Measurements from ENCODE around the gene GSTM3.
"Not testable (repeated sequence)": the region's sequence is repeated elsewhere in the genome, so short reads cannot be mapped to it uniquely, and the experiment has no call there.

Gene GSTM3

DNA sequence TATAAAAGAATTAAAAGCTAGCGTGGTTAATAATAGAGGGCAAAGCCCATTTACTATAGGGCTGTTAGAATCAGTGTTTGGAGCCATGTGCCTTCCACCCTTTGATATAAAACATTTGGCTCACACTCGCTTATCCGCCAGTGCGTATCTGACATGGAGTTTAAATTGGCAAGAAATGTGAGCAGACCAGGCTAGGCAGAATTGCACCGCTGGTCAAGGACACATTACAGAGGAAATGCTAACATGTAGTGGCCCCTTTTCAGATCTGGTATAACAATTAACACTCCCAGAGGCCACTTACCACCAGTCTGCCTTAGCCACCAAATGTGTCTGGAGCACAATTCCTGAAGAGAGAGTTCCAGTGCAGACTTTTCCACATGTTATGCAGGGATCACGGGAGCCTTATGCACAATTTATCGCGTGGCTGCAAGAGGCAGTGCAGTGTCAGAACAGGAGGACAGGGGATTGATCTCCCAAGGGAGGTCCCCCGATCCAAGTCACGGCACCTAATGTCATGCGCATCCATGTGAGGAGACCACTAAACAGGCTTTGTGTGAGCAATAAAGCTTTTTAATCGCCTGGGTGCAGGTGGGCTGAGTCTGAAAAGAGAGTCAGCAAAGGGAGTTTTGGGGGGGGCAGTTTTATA lies 14.0 kb downstream of the GSTM3 start:
- no peak for DNase-seq (ENCODE audit: low spot score)

DNA sequence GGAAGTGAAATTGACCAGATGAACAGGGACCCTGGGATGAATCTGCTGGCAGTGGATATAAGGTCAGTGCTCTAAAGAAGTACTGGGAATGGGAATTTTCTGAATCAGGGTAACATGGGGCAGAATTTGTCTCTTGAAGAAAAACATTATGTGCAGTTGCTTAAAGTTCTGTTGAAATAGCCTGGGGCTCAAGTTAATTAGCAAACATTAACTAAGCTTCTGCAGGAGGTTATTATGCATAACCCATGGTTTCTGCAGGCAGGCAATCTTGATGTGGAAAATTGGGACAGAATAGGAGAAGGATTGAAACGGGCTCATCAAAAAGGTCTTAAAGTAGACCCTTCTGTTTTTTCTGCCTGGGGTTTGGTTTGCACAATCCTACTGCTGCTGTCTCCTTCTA lies 14.8 kb downstream of the GSTM3 start:
- no peak for DNase-seq (ENCODE audit: low spot score)

DNA sequence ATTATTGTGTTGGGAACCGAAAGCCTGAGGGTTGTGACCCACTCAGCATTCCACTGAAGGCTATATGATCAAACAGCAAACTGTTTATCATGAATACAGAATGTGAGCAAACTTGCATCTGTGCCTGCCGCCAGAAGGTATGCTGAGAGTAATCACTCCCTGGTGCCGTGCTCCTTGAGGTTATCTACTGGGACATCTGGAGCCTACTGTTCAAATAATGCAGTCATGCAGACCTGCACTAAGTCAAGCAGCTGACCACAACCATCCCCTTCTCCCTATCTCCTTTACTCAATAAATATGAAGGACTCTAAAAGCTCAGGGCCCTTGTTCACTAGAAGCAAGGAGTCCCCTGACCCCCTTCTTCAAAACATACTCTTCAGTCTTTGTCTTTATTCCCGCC lies 15.3 kb downstream of the GSTM3 start:
- DNase-seq (ENCODE audit: low spot score) = no peak

DNA sequence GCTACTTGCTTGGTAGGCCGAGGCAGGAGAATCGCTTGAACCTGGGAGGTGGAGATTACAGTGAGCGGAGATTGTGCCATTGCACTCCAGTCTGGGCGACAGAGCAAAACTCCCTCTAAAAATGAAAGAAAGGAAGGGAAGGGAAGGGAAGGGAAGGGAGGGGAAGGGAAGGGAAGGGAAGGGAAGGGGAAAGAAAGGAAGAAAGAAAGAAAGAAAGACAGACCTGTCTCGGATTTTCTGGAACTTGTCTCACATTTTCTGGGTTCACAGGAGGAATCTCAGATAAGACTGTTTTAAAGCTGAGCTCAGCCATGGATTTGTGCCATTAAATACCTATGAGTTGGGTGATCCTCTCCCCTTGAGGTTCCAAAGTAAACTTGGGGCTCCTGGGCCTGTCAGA lies 15.9 kb downstream of the GSTM3 start:
- no peak for DNase-seq (ENCODE audit: low spot score)

DNA sequence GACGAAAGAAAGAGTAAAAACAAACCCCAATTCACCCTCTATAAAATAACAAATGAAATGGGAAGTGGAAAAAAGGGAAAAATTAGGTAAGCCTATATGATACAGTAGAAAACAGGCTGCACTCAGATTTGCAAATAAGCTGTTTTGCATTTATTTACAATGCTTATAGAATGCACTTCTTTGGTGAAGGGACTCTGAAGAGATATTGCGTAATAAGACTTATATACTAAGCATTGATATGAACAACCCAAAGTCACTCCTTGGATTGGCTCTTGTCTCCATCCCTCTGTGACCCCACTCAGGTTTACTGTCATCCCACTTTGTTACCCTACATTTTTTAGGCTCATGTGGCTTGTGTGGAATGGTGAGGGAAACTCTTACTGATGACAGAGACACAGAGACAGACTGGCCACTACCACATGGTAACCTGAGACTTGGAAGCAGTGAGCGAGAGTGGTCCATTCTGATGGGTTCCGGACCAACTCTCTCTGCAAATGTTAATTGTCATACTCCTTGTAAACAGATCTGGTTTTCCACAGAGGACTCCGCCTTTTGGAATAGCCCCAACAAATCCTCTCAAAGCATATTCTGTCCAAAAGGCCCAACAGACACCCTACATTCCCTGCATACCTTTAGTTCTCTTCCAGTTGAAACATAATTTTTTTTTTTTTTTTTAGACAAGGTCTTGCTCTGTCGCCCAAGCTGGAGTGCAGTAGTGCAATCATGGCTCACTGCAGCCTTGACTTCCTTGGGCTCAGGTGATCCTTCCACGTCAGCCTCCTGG lies 17.7 kb downstream of the GSTM3 start:
- DNase-seq (ENCODE audit: low spot score) = peak; percentile 58

DNA sequence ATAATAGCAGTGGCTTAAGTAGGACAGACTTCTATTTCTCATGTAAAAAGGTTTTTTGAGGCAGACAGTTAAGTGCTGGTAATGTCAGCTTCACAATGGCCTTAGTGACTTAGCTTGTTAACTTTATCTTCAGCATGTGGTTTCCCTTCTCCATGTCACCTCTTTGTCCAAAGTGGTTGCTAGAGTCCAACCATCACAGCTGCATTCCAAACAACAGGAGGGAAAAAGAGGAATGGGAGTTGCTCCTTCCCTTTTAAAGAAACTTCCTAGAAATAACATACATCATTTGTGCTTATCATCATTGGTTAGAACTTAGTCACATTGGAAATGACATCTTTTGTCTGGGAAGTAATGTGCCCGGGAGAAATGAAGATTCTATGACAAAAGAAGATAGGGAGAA lies 18.9 kb downstream of the GSTM3 start:
- no peak for DNase-seq (ENCODE audit: low spot score)

DNA sequence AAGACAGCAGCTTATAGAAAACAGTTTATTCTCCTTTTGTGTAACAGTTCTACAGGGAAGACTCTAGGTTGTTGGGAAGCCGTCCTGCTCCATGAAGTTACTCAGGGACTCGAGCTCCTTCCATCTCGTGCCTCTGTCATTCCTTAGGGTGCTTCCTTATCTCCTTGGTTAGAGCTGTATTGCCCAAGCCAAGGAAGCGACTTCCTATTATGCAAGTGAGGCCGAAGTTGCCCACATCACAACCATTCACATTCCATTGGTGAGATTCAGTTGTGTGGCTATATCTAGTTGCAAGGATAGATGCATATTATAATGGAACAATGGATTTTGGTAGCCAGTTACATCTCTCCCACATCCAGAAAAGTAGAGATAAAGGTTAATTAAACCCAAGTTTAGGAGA lies 19.8 kb downstream of the GSTM3 start:
- peak; percentile 51 for DNase-seq (ENCODE audit: low spot score)

DNA sequence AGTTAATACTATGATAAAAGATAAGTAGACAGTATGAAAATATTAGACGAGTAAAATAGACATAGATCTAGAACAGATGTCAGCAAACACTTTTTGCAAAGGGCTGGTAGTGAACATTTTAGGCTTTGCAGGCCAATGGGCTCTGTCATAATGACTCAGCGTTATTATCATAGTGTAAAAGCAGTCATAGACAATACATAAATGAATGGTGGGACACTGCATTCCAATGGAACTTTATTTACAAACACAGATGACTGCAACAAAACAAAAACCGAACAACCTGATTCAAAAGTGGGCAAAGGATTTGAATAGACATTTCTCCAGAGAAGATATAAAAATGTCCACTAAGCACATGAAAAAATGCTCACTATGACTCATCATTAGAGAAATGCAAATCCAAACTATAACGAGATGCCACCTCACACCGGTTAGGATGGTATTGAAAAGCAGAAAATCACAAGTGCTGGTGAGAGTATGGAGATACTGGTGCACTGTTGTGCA lies 21.5 kb downstream of the GSTM3 start:
- peak; percentile 49 for DNase-seq (ENCODE audit: low spot score)

DNA sequence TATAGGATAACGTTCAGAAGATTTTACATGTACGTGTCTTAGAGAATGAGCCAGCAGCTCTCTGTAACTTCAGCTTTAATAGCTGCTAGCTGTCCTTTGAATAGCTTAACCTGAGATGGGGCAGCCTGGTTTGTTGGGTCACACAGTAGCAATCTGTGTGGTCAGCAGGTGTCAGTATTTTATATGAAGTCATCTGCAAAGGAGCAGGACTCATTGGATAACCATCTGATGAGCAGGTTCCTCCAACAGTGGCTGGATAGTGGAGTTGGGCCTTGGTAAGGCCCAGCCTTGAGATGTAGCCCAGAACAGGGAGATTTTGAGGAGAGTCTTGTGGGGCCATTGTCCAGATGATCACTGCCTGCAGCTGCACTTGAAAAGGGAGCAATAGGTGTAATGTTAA lies 22.3 kb downstream of the GSTM3 start:
- no peak for DNase-seq (ENCODE audit: low spot score)

DNA sequence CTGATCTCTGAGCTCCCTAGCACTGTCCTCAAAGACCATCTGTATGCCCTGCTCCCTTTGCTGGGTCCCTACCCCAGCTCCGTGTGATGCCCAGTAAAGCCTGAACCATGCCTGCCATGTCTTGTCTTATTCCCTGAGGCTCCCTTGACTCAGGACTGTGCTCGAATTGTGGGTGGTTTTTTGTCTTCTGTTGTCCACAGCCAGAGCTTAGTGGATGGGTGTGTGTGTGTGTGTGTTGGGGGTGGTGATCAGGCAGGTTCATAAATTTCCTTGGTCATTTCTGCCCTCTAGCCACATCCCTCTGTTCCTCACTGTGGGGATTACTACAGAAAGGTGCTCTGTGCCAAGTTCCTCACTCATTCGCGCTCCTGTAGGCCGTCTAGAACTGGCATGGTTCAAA lies 23.1 kb downstream of the GSTM3 start:
- no peak for DNase-seq (ENCODE audit: low spot score)

DNA sequence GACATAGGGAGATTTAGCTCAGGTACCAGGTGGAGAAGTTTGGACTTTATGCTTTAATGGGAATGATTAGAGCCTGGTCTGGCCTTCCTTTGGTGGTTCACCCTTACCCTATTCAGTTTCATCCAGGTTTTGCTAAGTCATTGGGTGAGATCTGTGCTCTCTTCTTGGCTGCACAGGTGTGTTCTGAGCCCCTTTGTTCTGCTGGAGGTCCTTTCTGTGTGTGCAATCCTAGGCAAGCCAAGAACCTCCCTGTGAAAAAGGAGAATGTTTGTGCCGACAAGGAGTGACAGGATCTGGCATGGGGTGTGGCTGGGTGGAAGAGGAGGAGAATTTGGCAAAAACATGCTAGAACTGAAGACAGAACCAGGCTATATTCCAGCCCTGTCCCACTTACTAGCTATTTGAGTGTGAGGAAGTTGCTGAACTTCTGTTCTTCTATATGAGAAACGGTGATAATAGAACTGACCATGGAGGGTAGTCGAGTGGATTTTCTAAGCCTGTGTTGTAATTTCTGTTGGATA lies 24.2 kb downstream of the GSTM3 start:
- peak; percentile 33 for DNase-seq (ENCODE audit: low spot score)

DNA sequence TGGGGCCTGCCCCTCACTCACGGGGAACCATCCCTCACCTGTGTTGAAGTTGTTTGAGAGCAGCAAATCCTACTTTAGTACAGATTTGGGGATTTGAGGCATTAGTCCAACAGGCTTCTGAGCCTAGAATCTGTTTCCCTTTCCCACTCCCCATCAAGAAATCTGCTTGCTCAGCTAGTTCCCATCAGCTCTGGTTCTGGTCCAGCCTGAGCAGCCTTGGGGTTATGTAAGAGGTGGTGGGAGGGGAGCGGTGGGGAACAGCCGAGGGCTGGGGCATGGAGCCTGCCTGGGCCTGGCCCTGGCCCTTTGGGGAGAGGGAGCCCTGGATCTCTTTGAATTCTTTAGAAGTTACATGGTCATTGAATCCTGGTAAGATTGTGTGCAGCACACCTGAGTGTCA lies 24.7 kb downstream of the GSTM3 start:
- DNase-seq (ENCODE audit: low spot score) = no peak

DNA sequence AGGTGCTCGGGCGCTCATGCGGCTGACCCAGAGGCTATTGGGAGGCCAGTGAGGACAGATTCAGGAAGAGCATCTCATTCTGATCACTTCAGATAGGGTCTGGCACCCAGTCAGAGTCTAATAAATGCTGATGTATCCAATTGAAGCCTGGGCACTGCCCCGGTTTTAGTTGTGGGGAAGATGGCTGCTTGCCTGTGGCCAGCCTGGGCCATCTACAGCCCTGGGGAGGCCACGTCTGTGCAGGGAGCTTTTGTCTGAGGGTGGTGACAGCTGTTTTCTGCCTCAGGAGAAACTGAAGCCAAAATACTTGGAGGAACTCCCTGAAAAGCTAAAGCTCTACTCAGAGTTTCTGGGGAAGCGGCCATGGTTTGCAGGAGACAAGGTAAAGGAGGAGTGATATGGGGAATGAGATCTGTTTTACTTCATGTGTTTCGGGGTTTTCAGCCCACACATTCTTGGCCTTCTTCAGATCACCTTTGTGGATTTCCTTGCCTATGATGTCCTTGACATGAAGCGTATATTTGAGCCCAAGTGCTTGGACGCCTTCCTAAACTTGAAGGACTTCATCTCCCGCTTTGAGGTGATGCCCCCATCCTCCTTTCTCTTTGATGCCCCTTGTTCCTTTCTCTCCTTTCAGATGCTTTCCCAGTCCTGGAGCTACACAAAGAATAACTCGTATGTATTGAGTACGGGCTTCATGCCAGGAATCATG lies 26.0 kb downstream of the GSTM3 start:
- no peak for DNase-seq (ENCODE audit: low spot score)

DNA sequence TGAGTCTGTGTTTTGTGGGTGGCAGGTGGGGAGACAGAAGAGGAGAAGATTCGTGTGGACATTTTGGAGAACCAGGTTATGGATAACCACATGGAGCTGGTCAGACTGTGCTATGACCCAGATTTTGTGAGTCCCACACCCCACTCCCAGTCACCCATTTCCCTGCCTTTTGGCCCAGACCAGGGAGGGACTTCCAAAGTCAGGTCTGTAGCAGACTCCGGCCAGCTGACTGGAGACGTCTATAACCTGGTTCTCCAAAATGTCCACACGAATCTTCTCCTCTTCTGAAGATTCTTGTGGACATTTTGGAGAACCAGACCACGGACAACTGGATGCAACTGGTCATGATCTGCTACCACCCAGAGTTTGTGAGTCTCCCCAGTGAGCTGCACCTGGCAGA lies 27.2 kb downstream of the GSTM3 start:
- DNase-seq (ENCODE audit: low spot score) = no peak

DNA sequence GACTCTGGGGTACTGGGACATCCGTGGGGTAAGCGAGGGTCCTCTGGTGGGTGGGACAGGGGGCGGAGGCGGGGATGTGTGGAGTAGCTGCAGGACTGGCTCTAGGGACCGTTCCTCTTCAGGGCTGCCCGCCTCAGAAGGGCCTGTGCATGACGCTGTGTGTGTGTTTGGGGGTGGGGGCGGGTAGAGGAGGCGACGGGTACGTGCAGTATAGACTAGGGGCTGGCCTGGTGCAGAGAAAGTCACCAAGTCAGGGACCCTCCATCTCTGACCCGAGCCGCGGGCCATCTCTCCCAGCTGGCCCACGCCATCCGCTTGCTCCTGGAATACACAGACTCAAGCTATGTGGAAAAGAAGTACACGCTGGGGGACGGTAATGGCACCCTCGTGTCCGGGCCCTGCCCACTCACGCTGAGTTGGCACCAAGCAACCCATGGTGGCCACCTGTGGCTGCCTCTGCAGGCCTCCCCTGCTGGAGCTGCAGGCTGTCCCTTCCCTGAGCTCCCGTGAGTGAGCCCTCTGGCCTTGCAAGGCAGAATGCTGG lies 28.4 kb downstream of the GSTM3 start:
- DNase-seq (ENCODE audit: low spot score) = no peak

DNA sequence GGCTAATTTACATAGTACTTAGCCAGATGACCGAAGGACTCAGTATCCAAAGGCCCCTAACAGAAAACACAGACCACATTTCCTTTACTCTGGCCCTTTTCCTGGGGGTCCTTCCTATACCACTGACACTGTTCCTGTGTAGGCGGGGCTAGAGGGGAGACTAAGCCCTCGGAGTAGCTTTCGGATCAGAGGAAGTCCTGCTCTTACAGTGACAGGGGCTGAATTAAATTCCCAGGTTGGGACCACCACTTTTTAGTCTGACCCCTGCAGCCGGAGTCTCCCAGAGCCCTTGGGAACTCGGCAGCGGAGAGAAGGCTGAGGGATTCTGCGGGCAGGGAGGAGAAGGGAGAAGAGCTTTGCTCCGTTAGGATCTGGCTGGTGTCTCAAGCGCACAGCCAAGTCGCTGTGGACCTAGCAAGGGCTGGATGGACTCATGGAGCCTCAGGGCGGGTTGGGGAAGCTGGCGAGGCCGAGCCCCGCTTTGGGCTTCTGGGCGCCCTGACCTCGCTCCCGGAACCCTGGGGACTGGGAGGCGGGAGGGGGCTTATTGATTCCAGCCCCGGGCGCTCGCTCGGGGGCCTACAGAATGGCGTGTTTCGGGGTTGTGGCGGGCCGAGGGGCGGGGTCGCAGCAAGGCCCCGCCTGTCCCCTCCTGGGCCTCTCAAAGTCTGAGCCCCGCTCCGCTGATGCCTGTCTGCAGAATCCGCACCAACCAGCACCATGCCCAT lies 29.1 kb downstream of the GSTM3 start, which contains the start of gene GSTM5:
Gene GSTM5 (plus strand): TSS at position 659 of the 728 bp plus-strand sequence. CDS start 62 bp downstream, at position 721.
- DNase-seq (ENCODE audit: low spot score) = not testable (repeated sequence)

DNA sequence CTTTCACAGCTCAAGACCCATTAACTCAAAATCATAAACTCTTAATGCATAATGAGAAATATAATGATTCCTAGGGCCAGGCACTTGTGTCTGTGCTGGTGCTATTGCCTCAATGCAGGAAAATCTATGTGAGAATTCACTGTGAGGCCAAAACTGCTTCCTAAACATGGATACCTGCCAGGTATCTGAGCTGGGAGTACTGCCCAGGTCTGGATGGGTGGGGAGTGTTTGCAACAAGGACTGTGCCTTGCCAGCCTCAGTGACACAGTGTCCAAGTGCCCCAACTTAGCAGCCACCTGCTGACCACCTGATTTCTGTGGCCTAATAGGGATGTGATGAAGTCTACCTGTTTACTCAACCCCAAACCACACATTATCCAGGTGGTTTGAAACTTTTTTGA lies 31.0 kb downstream of the GSTM3 start:
- DNase-seq (ENCODE audit: low spot score) = not testable (repeated sequence)

DNA sequence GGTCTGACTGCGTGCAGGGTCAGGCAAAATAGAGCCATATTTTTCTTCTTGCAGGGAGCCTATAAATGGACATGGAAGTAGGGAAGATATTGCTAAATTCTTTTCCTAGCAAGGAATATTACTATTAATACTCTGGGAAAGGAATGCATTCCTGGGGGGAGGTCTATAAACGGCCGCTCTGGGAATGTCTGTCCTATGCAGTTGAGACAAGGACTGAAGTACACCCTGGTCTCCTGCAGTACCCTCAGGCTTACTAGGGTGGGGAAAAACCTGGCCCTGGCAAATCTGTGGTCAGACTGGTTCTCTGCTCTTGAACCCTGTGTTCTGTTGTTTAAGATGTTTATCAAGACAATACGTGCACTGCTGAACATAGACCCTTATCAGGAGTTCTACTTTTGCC lies 31.9 kb downstream of the GSTM3 start:
- not testable (repeated sequence) for DNase-seq (ENCODE audit: low spot score)

DNA sequence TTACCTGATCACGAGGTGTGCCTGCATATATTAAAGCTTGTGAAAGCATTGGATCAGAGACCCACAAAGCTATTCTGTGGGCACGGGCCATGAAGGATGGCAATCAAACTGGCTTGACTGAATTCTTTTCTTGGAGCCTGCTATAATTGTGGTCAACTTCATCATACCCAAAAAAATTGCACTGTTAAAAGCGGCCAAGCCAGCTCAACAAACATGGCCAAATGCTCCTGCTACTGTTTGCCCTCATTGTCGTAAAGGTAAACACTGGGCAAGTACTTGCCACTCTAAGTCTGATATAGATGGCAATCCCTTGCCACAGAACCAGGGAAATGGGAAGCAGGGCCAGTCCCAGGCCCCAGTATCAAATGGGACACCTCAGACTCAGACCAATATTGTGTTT lies 35.4 kb downstream of the GSTM3 start:
- DNase-seq (ENCODE audit: low spot score) = no peak

DNA sequence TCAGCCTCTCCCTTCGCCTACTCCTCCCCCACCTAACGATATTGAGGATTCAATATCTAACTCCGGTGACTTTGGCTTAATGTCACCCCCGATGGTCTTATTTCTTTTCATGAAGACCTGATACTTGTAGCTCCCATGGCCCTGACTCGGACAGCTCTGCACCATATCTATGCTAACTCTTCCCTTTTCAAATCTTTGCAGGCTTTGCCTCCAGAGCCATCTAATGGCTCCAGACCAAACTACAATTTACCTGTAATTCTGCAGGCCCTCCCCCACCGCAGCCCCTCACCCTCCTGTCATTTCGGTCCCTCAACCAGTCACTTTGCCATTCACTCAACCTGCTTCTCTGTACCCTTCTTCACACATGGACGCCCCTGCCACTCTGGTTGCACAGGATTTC lies 36.7 kb downstream of the GSTM3 start:
- no peak for DNase-seq (ENCODE audit: low spot score)

DNA sequence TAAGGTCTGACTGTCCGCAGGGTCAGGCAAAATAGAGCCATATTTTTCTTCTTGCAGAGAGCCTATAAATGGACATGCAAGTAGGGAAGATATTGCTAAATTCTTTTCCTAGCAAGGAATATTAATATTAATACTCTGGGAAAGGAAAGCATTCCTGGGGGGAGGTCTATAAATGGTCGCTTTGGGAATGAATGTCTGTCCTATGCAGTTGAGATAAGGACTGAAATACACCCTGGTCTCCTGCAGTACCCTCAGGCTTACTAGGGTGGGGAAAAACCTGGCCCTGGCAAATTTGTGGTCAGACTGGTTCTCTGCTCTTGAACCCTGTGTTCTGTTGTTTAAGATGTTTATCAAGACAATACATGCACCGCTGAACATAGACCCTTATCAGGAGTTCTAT lies 37.9 kb downstream of the GSTM3 start:
- DNase-seq (ENCODE audit: low spot score) = not testable (repeated sequence)

DNA sequence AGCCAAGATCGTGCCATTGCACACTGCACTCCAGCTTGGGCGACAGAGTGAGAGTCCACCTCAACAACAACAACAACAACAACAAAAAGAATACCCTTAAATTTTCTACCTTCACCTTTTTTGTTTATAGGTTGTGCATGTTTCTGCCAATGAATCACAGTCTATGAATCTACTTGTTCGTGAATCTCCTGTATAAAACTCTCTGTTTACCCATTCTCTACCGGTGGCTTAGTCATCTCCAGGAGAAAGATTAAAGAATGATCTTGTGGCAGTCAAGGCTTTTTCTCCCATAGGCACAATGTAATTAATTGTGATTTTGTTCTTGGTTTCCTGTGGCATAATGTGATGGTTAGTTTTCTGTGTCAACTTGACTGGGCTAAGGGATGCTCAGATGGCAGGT lies 43.0 kb downstream of the GSTM3 start:
- DNase-seq (ENCODE audit: low spot score) = not testable (repeated sequence)
